ENCODE data around the gene UBE3D.

- TF ChIP-seq, protein P1, sequence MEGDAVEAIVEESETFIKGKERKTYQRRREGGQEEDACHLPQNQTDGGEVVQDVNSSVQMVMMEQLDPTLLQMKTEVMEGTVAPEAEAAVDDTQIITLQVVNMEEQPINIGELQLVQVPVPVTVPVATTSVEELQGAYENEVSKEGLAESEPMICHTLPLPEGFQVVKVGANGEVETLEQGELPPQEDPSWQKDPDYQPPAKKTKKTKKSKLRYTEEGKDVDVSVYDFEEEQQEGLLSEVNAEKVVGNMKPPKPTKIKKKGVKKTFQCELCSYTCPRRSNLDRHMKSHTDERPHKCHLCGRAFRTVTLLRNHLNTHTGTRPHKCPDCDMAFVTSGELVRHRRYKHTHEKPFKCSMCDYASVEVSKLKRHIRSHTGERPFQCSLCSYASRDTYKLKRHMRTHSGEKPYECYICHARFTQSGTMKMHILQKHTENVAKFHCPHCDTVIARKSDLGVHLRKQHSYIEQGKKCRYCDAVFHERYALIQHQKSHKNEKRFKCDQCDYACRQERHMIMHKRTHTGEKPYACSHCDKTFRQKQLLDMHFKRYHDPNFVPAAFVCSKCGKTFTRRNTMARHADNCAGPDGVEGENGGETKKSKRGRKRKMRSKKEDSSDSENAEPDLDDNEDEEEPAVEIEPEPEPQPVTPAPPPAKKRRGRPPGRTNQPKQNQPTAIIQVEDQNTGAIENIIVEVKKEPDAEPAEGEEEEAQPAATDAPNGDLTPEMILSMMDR (conservative IDR thresholded peaks at IDR 0.05), result no peak
- no peak for TF ChIP-seq EZH2 (IDR thresholded peaks at IDR 0.05; ENCODE audit: low read depth)
Measured at GRCh38 chr6:82906489-82906888, 159.2 kb downstream of the UBE3D start.
